Activated CD4-positive, alpha-beta T cell treated with anti-CD3 and anti-CD28 coated beads for 4 hours (primary cell): ENCODE results near the gene UBE2G1.
A peak's percentile ranks its signal among the peaks of the same experiment; 100 is the strongest.
"Not testable (repeated sequence)": the region's sequence is repeated elsewhere in the genome, so short reads cannot be mapped to it uniquely, and the experiment has no call there.

ENCODE experiments used
- DNase-seq, 2 donors: peaks; one replicate each; pipeline ENCODE4 v3.0.0-alpha.2; 2020

The UBE2G1 gene

DNA sequence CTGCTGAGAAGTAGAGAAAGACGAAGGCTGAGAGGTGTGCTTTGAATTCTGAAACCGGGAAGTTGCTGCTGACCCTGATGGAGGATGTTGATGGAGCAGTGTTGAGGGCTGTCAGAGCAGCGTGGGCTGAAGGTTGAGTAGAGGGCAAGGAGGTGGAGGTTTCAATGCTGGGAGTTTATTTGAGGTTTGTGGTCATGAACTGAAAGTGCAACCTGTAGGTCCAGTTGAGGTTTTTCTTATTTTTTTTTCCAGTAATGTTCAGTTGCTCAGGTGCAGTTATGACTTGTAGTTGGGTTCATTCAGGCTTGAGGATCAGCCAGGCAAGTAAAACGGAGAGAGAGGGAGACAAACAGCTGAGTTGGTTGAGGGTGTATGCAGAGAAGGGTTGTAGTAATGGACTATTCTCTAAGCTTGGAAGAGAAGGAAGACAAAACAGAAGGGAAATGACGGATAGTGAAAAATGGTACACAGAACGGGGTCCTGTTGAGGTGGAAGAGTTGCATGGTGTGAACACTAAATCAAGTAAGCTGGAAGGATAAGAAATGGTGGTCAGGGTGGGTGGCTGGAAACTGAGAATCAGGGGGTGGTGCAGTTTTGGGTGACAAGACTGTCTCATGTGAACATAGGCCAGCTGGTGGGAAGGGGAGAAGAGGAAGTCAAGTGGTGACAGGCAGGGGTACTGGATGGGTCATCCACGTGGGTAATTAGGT, 8.7 kb upstream of the UBE2G1 start:
- DNase-seq, result peak; percentile 24 to 34

GRCh38 chr17:4369557-4370230, 3.2 kb upstream of the UBE2G1 start:
- no peak for DNase-seq

GRCh38 chr17:4368341-4368740, 1.9 kb upstream of the UBE2G1 start:
- DNase-seq, result no peak

- DNase-seq, result not testable (repeated sequence)
Measured at GRCh38 chr17:4367177-4367576, 702 bp upstream of the UBE2G1 start.

- DNase-seq, result peak; percentile 27 to 39
Measured at GRCh38 chr17:4365628-4366326, 698 bp downstream of the UBE2G1 start.

- DNase-seq, result peak; percentile 88 to 92
Measured at GRCh38 chr17:4365103-4365627, 1.3 kb downstream of the UBE2G1 start.

DNA sequence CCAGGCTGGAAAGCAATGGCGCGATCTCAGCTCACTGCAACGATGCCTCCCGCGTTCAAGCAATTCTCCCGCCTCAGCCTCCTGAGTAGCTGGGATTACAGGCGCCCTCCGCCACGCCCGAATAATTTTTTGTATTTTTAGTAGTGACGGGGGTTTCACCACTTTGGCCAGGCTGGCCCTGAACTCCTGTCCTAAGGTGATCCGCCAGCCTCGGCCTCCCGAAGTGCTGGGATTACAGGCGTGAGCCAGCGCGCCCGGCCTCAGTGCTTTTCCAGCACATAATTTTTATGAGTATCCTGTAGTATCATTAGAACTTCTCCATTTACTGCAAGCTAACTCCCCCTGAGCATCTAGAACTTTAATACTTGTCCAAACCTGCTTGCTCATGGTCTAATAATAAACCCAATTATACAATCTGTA, 1.8 kb downstream of the UBE2G1 start:
- DNase-seq, result no peak

DNA sequence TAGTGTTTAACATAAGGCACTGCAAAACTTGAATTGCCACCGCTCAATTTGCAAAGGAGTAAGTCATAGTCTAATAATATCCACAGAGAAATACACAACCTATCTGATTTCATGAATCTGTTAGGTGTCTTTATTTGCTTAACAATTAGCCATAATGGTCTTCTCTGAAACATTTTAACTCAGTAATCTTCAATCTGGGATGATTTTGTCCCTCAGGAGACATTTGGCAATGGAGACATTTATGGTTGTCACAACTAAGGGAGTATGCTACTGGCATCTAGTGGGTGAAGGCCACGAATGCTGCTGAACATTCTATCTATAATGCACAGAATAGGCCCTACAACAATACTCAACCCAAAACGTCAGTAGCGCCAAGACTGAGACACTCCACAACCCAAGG, 4.3 kb downstream of the UBE2G1 start:
- DNase-seq, result no peak

GRCh38 chr17:4358154-4358553, 8.3 kb downstream of the UBE2G1 start:
- DNase-seq, result no peak

DNA sequence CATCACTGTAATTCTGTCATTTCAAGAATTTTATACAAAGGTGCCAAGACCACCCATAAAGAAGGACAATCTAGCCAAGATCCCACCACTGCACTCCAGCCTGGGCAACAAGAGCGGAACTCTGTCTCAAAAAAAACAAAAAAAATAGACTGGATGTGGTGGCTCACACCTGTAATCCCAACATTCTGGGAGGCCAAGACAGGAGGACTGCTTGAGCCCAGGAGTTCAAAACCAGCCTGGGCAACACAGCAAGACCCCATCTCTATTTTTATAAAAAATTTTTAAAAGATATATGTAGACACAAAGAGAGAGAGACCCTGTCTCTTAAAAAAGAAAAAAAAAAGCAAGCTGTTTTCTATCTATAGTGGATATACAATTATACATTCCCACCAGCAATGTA, 8.8 kb downstream of the UBE2G1 start:
- DNase-seq, result no peak

DNA sequence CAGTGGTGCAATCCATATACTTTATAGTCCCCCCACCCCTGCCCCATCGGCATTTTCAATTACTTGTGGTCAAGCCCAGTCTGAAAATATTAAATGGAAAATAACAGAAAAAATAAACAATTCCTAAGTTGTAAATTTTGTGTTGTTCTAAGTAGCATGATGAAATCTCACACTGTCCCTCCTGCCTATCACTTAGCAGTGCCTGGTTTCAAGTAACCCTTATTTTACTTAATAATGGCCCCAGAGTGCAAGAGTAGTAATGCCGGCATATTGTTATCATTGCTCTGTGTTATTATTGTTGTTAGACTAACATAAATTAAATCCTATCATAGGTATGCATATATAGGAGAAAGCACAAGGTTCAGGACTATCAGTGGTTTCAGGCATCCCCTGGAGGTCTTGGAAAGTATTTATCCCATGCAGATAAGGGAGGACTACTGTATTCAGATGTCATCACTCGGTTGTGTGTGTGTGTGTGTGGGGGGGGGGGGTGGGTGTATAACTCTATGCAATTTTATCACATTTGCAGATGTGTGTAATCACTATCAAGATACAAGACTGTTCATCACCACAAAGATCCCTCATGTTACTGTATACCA, 9.3 kb downstream of the UBE2G1 start:
- no peak for DNase-seq

DNA sequence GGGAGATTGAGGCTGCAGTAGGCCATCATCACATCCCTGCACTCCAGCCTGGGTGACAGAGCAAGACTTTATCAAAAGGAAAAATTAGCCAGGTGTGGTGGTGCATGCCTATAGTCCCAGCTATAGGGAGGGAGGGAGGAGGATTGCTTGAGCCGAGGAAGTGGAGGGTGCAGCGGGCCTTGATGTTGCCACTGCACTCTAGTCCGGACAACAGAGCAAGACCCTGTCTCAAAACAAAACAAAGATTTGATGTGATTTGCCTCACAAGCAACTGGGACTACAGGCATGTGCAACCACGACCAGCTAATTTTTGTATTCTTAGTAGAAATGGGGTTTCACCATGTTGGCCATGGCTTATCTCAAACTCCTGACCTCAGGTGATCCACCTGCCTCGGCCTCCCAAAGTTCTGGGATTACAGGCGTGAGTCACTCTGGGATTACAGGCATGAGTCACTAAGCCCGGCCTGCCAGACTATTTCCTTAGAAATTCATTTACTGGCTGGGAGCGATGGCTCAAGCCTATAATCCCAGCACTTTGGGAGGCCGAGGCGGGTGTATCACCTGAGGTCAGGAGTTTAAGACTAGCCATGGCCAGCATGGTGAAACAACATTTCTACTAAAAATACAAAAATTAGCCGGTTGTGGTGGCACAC, 11.5 kb downstream of the UBE2G1 start:
- DNase-seq, result no peak

DNA sequence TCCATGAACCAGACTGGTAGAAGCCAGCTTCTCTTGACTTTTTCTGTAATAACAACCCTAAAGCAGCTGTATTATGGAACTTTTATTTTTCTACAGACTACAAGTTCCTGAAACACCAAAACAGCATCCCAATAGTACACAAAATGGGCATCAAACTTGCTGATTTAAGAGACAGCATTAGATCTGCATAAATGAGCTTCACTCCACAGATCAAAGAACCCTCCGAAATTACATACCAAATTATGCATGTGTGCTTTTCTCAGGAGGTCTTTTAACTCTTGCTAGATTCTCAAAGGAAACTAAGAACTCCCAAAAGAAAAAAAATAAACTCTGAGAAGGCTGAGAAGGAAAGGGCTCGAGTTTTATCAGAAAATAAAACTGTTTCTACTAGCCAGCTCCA, 12.3 kb downstream of the UBE2G1 start:
- no peak for DNase-seq

GRCh38 chr17:4350214-4350613, 16.3 kb downstream of the UBE2G1 start:
- not testable (repeated sequence) for DNase-seq

GRCh38 chr17:4345581-4346252, 20.8 kb downstream of the UBE2G1 start:
- no peak for DNase-seq

DNA sequence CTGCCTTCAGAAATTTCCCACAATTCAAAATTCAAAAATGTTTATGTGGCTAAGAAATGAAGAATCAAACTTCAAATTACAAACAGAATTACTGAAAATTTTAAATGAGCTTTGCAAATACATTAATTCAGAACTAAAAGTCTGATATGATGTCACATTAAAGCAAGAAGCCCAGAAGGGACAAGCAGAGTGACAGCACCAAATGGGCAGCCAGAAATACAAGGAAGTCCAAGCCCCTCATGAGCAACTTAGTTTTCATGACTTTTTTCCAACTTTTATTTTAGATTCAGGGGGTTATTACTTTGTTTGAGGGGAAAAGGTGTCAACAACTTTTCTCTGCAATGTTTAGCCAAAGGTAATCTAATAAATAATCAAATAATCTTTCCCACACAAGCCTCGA, 21.5 kb downstream of the UBE2G1 start:
- no peak for DNase-seq

GRCh38 chr17:4342535-4342934, 23.9 kb downstream of the UBE2G1 start:
- no peak for DNase-seq

GRCh38 chr17:4341616-4341977, 24.9 kb downstream of the UBE2G1 start:
- DNase-seq, result no peak

GRCh38 chr17:4340914-4341615, 25.4 kb downstream of the UBE2G1 start:
- DNase-seq, result no peak

DNA sequence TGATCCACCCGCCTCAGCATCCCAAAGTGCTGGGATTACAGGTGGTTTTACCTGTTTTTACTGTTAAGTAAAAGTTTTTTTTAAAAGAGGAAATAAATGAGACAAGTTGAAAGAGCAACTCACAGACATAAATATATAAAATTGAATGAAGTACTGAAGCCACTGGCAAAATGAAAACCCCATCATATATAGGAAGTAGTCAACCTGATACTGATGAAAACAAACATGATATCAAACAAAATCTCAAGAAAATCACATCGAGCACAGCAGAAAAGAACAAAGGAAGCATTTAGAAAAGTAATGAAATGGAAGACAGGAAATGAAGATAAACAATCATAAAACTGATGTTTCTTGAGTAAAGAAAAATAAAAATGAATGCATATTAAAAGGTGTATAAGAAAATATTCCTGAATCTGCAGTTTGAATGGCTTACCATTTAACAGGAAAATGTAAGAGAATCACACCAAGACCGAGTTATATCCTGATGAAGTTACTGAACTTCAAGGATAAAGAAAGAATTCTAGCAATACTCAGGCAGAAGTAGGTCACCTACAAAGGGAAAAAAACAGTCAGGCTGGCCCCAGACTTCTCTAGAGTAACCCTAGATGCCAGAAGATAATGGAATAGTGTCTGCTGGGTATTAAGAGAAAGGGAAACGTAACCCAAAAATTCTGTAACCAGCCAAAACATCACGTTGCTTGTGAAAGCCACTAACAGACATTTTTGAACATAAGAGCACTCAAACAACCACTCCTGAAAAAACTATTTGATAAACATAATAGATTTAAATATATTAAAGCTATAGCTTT, 31.5 kb downstream of the UBE2G1 start:
- peak in 1 of 2 donors; percentile 7 for DNase-seq

GRCh38 chr17:4334332-4334731, 32.1 kb downstream of the UBE2G1 start:
- DNase-seq, result no peak
